Panc1 (cell line): ENCODE results near the gene NTMT1. TPM values are rescaled to one million over a fixed set of nuclear protein-coding genes. Genes with fewer than 3 reads are reported as not detected.
A peak's percentile ranks its signal among the peaks of the same experiment; 100 is the strongest.

ENCODE experiments used
- ATAC-seq: fragments of 200-7000 bp; cut with Tn5 transposase; 2 replicates; pipeline ENCODE4 v1.9.1; 2020; ENCODE audit warnings: mild to moderate bottlenecking, moderate library complexity
- BruUV-seq: library from RNA; stranded (reverse); fragments of 400-500 nt; replicated peaks from 2 replicates; lab custom pipeline; 2021; lab: Mats Ljungman, UMichigan
- CTCF ChIA-PET: fragments of 300-600 bp; sonication (Branson Sonifier 250); formaldehyde crosslinking; loops from one replicate; lab custom pipeline; 2022; ENCODE audit warnings: antibody characterized with exemption; lab: Charles Lee
- POLR2A ChIA-PET: fragments of 300-600 bp; sonication (Branson Sonifier 250); formaldehyde crosslinking; loops from one replicate; lab custom pipeline; 2022; ENCODE audit warnings: antibody characterized with exemption; lab: Charles Lee
- DNase-seq: peaks from one replicate; pipeline ENCODE4 v3.0.0-alpha.2; 2010; ENCODE audit warnings: low read depth, low spot score
- H3K27ac ChIP-seq: 2 replicates; pipeline ENCODE4 v1.5.1; 2011; ENCODE audit warnings: mild to moderate bottlenecking, low read length, inconsistent platforms
- H3K27me3 ChIP-seq: fragments of 200-500 bp; sonication (Bioruptor generic); 2 replicates; pipeline ENCODE4 v1.6.0; 2014; ENCODE audit warnings: low read length, inconsistent platforms; ENCODE audit not compliant: control insufficient read depth, insufficient read depth
- H3K36me3 ChIP-seq: fragments of 200-500 bp; sonication (Bioruptor generic); 2 replicates; pipeline ENCODE4 v1.5.1; 2014; ENCODE audit warnings: inconsistent platforms, mild to moderate bottlenecking, low read length, moderate library complexity; ENCODE audit not compliant: control insufficient read depth, insufficient read depth
- H3K4me1 ChIP-seq: 2 replicates; pipeline ENCODE4 v1.5.1; 2011; ENCODE audit warnings: inconsistent platforms, mild to moderate bottlenecking, low read length, moderate library complexity; ENCODE audit not compliant: control insufficient read depth, insufficient read depth
- H3K4me3 ChIP-seq, 2 experiments: 2 replicates each; pipeline ENCODE4 v1.5.1; 2011 to 2012; ENCODE audit warnings: low read depth in 2 of 2, low read length in 2 of 2, mild to moderate bottlenecking in 2 of 2, inconsistent platforms in 1 of 2, moderate library complexity in 1 of 2
- H3K9me3 ChIP-seq: fragments of 200-500 bp; sonication (Bioruptor generic); 2 replicates; pipeline ENCODE4 v1.5.1; 2014; ENCODE audit warnings: low read depth, mild to moderate bottlenecking, inconsistent platforms, low read length, moderate library complexity; ENCODE audit not compliant: control insufficient read depth, insufficient read depth
- POLR2AphosphoS5 ChIP-seq: IDR thresholded peaks from 2 replicates; pipeline ENCODE4 v1.6.1; 2012; ENCODE audit warnings: mild to moderate bottlenecking, low read depth, low read length, moderate library complexity
- REST ChIP-seq, 2 experiments: IDR thresholded peaks; 2 replicates each; pipeline ENCODE4 v1.6.1; 2011 to 2012; ENCODE audit warnings: low read depth in 2 of 2, control low read depth in 1 of 2, low read length in 1 of 2, mild to moderate bottlenecking in 1 of 2, moderate library complexity in 1 of 2; ENCODE audit not compliant: insufficient read depth in 1 of 2
- SIN3A ChIP-seq: IDR thresholded peaks from 2 replicates; pipeline ENCODE4 v1.6.1; 2012; ENCODE audit warnings: low read depth, mild to moderate bottlenecking, low read length, moderate library complexity, borderline replicate concordance; ENCODE audit not compliant: insufficient read depth
- TCF7L2 ChIP-seq: IDR thresholded peaks from 2 replicates; pipeline ENCODE4 v1.6.1; 2011; ENCODE audit warnings: mild to moderate bottlenecking, low read depth, low read length, inconsistent platforms
- in situ Hi-C: cut with HindIII; loops from 2 replicates; pipeline ENCODE4 v1.10.0; 2016; ENCODE audit warnings: low sequenced_read_pairs, low pct_unique_long_range_greater_than_20kb
- intact Hi-C: fragments of 100-400 bp; cut with micrococcal nuclease; formaldehyde crosslinking; loops from one replicate; pipeline ENCODE4 v1.10.0; 2022; ENCODE audit not compliant: unreplicated experiment
- total RNA-seq: library from RNA; stranded (reverse); gene quantifications from one replicate; pipeline ENCODE4 v1.2.1, GENCODE V29; 2021; ENCODE audit not compliant: unreplicated experiment
- TF ChIP-seq, protein P1 (sequence below): fragments of 450-650 bp; IDR thresholded peaks from 2 replicates; pipeline ENCODE4 v1.5.1; 2017; ENCODE audit warnings: mild to moderate bottlenecking

The NTMT1 gene
- total RNA-seq, 1 experiment from 2014 or later = 47.5 TPM

- Histone ChIP-seq H3K36me3 (no peaks in the 10 kb centered on the region), H3K9me3 (no peaks in the 10 kb centered on the region), H3K4me1 (no peaks in the 10 kb centered on the region; the same call in 1 of the 2 replicates), H3K27ac (no peak overlapping the region), H3K4me3 (no peak overlapping the region), H3K27me3 (no peaks in the 10 kb centered on the region)
- ATAC-seq (peak; percentile 91), DNase-seq (no peak)
- CTCF ChIA-PET = no interaction called here
- intact Hi-C loops = no loop called here
- POLR2A ChIA-PET = interaction anchor here (0.6 kb wide), 1 partner anchor 442 kb away, joined by 3 read pairs; no protein-coding TSS in a partner anchor
- TF ChIP-seq TCF7L2 (no peak), SIN3A (no peak), POLR2AphosphoS5 (no peak), REST (IDR thresholded peaks at IDR 0.05; ENCODE audit: insufficient read depth in 1 of 2, low read depth in 2 of 2, low read length in 1 of 2) (no peak)
- TF ChIP-seq, protein P1, sequence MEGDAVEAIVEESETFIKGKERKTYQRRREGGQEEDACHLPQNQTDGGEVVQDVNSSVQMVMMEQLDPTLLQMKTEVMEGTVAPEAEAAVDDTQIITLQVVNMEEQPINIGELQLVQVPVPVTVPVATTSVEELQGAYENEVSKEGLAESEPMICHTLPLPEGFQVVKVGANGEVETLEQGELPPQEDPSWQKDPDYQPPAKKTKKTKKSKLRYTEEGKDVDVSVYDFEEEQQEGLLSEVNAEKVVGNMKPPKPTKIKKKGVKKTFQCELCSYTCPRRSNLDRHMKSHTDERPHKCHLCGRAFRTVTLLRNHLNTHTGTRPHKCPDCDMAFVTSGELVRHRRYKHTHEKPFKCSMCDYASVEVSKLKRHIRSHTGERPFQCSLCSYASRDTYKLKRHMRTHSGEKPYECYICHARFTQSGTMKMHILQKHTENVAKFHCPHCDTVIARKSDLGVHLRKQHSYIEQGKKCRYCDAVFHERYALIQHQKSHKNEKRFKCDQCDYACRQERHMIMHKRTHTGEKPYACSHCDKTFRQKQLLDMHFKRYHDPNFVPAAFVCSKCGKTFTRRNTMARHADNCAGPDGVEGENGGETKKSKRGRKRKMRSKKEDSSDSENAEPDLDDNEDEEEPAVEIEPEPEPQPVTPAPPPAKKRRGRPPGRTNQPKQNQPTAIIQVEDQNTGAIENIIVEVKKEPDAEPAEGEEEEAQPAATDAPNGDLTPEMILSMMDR = no peak
- in situ Hi-C loops = no loop called here
- no TSS peak for BruUV-seq
These were observed 41.8 kb upstream of the NTMT1 start for GRCh38 chr9:129584136-129584535.

DNA sequence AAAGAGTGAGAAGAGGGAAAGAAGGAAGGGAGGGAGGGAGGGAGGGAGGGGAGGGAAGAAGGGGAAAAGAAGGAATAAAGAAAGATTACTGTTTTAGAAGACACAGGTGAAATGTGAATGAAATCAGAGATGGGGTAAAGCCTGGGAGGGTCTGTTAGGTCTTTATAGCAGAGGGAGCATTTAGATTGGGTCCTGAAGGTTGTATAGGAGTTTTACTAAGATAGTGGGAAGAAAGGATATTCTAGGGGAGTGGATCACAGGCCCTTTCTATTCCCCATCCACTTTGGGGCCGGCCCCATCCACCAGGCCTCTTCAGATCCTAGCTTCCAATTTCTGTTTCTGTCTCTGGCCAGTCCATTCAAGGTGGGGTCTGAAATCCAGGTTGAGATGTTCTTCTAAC, 40.6 kb upstream of the NTMT1 start:
- no peak for DNase-seq
- Histone ChIP-seq H3K4me3 (no peak overlapping the region), H3K36me3 (no peaks in the 10 kb centered on the region), H3K27me3 (no peaks in the 10 kb centered on the region), H3K4me1 (no peaks in the 10 kb centered on the region; the same call in 1 of the 2 replicates), H3K9me3 (no peaks in the 10 kb centered on the region), H3K27ac (no peak overlapping the region)
- in situ Hi-C loops (no loop called here), intact Hi-C loops (no loop called here)
- TF ChIP-seq, protein P1 = no peak
- TF ChIP-seq REST (IDR thresholded peaks at IDR 0.05; ENCODE audit: insufficient read depth in 1 of 2, low read depth in 2 of 2, low read length in 1 of 2) = no peak
- TF ChIP-seq POLR2AphosphoS5 = no peak
- no peak for TF ChIP-seq TCF7L2
- no peak for TF ChIP-seq SIN3A
- ATAC-seq = no peak
- BruUV-seq = no TSS peak
- ChIA-PET POLR2A (no interaction called here), CTCF (interaction anchor here (0.7 kb wide), 1 partner anchor 19 kb away, joined by 4 read pairs; no protein-coding TSS in a partner anchor)
